Psoas muscle (tissue), 8 donors: ENCODE measurements around the gene MYL5. TPM values are rescaled to one million over a fixed set of nuclear protein-coding genes. Genes with fewer than 3 reads are reported as not detected.
A peak's percentile ranks its signal among the peaks of the same experiment; 100 is the strongest.

ENCODE experiments used
- ATAC-seq, 4 donors: fragments of 200-7000 bp; cut with Tn5 transposase; one replicate each; pipeline ENCODE4 v1.9.1; 2020; ENCODE audit warnings: moderate library complexity in 3 of 4, mild to moderate bottlenecking in 2 of 4
- DNase-seq, 2 donors: peaks; one replicate each; pipeline ENCODE4 v3.0.0-alpha.2; 2020
- H3K27ac ChIP-seq: fragments of 200-600 bp; one replicate; pipeline ENCODE4 v1.8.0; 2022
- H3K27me3 ChIP-seq, 3 donors: fragments of 200-600 bp in 1 of 3; one replicate each; pipeline versions ENCODE4 v1.6.1 to v1.8.0; 2013 to 2022; ENCODE audit warnings: low read length in 2 of 3, mild to moderate bottlenecking in 2 of 3, moderate library complexity in 1 of 3; ENCODE audit not compliant: insufficient read depth in 3 of 3
- H3K36me3 ChIP-seq, 2 donors: fragments of 200-600 bp in 1 of 2; one replicate each; pipeline versions ENCODE4 v1.6.1 to v1.8.0; 2013 to 2022; ENCODE audit warnings: low read depth in 1 of 2, mild to moderate bottlenecking in 1 of 2, moderate library complexity in 1 of 2; ENCODE audit not compliant: insufficient read depth in 1 of 2
- H3K4me1 ChIP-seq: fragments of 200-600 bp; one replicate; pipeline ENCODE4 v1.8.0; 2022
- H3K4me3 ChIP-seq: fragments of 200-600 bp; one replicate; pipeline ENCODE4 v1.8.0; 2022; ENCODE audit warnings: mild to moderate bottlenecking
- H3K9me3 ChIP-seq: fragments of 200-600 bp; one replicate; pipeline ENCODE4 v1.8.0; 2022
- CTCF ChIP-seq: fragments of 200-600 bp; IDR thresholded peaks from one replicate; pipeline ENCODE4 v1.8.0; 2022; ENCODE audit warnings: antibody characterized with exemption
- WGBS, 3 donors: extraction: QIAGEN DNeasy Blood & Tissue Kit; methylation state at CpG; one replicate each; pipeline versions ENCODE4 v1.1.6 to v1.1.7; 2013; 5-methylcytosine and 5-hydroxymethylcytosine counted together
- intact Hi-C, 2 donors: fragments of 100-400 bp; cut with DNase I; formaldehyde crosslinking; loops; one replicate each; pipeline versions ENCODE4 v1.11.0 to v1.14.2; 2022
- polyA plus RNA-seq, 3 donors: library from polyadenylated mRNA; stranded (reverse); fragments of 200-250 nt; gene quantifications; one replicate each; pipeline ENCODE4 v1.2.3, GENCODE V29; 2013
- total RNA-seq, 4 donors: library from RNA; stranded (reverse); fragmentation: NEBNext Ultra II Directional in 2 of 4; extraction: Animal tissue kit (Norgen Biotek cat#: 25700) in 2 of 4; gene quantifications; one replicate each; pipeline versions ENCODE4 v1.2.1 to v1.2.4, GENCODE V29; 2021 to 2023
- donor health status: healthy with polysubstance abuse.
- donor health status: DM: no; HTN: no; CAD: no; lungs with moderate emphysema.
- donor health status: Bipolar disorder and iron deficiency.
- donor health status: healthy.
- donor health status: DM: yes; HTN: yes; CAD: no.
- donor health status: DM: no; HTN: no; CAD: no.
- donor health status: DM: no; HTN: no; CAD: no.
- donor health status: DM: yes; HTN: yes; CAD: no.

The MYL5 gene
- total and polyA plus RNA-seq, 7 donors, result 2.0 to 11.2 (median 5.4) TPM

GRCh38 chr4:663046-663437 lies 11.3 kb upstream of the MYL5 start:
- Histone ChIP-seq H3K9me3 (no peaks in the 10 kb centered on the region), H3K27ac (no peak overlapping the region), H3K4me1 (no peaks in the 10 kb centered on the region), H3K4me3 (peak overlapping the region; percentile 64), H3K27me3 (peaks cover 0 to 49% (median 11%) of the 10 kb centered on the region in 3 donors), H3K36me3 (no peaks in the 10 kb centered on the region)
- TF ChIP-seq CTCF, result no peak
- WGBS, 3 donors, result 29 to 32% (median 31%) methylated on average over 19 to 20 of the region's 20 CpGs
- intact Hi-C loops, result no loop called here
- no peak for DNase-seq
- no peak for ATAC-seq

- H3K9me3 ChIP-seq, result no peaks in the 10 kb centered on the region
- peak; percentile 61 to 64 for DNase-seq
- no peak overlapping the region for H3K27ac ChIP-seq
- H3K4me3 ChIP-seq, result peak overlapping the region; percentile 64
- intact Hi-C loops, result no loop called here
- H3K27me3 ChIP-seq, result peaks cover 0 to 49% (median 11%) of the 10 kb centered on the region in 3 donors
- no peaks in the 10 kb centered on the region for H3K36me3 ChIP-seq
- TF ChIP-seq CTCF, result no peak
- WGBS, 3 donors, result 2 to 3% (median 3%) methylated on average over 46 to 80 of the region's 80 CpGs
- ATAC-seq, result no peak
- no peaks in the 10 kb centered on the region for H3K4me1 ChIP-seq
Observed at GRCh38 chr4:663438-664428, 10.6 kb upstream of the MYL5 start.

GRCh38 chr4:664713-665231 lies 9.6 kb upstream of the MYL5 start:
- WGBS, 3 donors, result 93 to 94% (median 94%) methylated on average over 24 of the region's 24 CpGs
- intact Hi-C loops, result no loop called here

GRCh38 chr4:665381-665750 lies 9.0 kb upstream of the MYL5 start:
- Histone ChIP-seq H3K36me3 (peaks cover 0 to under 1% of the 10 kb centered on the region in 2 donors), H3K27ac (no peak overlapping the region), H3K27me3 (peaks cover 0 to 49% (median 14%) of the 10 kb centered on the region in 3 donors), H3K4me3 (no peak overlapping the region), H3K9me3 (no peaks in the 10 kb centered on the region), H3K4me1 (no peaks in the 10 kb centered on the region)
- TF ChIP-seq CTCF, result no peak
- intact Hi-C loops, result no loop called here
- ATAC-seq, result no peak
- DNase-seq, result peak; percentile 8 to 26
- WGBS, 3 donors, result 81 to 85% (median 83%) methylated on average over 12 of the region's 12 CpGs

More at GRCh38 chr4:664713-665231, 9.6 kb upstream of the MYL5 start:
- H3K36me3 ChIP-seq, result no peaks in the 10 kb centered on the region
- H3K4me1 ChIP-seq, result no peaks in the 10 kb centered on the region
- no peak overlapping the region for H3K4me3 ChIP-seq
- H3K27me3 ChIP-seq, result peaks cover 0 to 49% (median 12%) of the 10 kb centered on the region in 3 donors
- ATAC-seq, result no peak
- no peak for TF ChIP-seq CTCF
- DNase-seq, result peak in 1 of 2 donors; percentile 45
- H3K27ac ChIP-seq, result no peak overlapping the region
- no peaks in the 10 kb centered on the region for H3K9me3 ChIP-seq
